BLaER1 (cell line): Measurements from ENCODE around the gene RNF25.

Source experiments
- H3K27ac ChIP-seq: shearing (Covaris generic); formaldehyde crosslinking; 2 replicates; pipeline ENCODE4 v1.8.1; 2022
- H3K27me3 ChIP-seq: shearing (Covaris generic); formaldehyde crosslinking; 2 replicates; pipeline ENCODE4 v1.8.1; 2022
- H3K36me3 ChIP-seq: shearing (Covaris generic); formaldehyde crosslinking; 2 replicates; pipeline ENCODE4 v1.8.1; 2022
- H3K4me1 ChIP-seq: shearing (Covaris generic); formaldehyde crosslinking; 2 replicates; pipeline ENCODE4 v1.8.1; 2022
- H3K4me2 ChIP-seq: shearing (Covaris generic); formaldehyde crosslinking; 2 replicates; pipeline ENCODE4 v1.8.1; 2022
- H3K4me3 ChIP-seq: shearing (Covaris generic); formaldehyde crosslinking; 2 replicates; pipeline ENCODE4 v1.8.1; 2022
- H3K9ac ChIP-seq: shearing (Covaris generic); formaldehyde crosslinking; 2 replicates; pipeline ENCODE4 v1.8.1; 2022
- H3K9me3 ChIP-seq: shearing (Covaris generic); formaldehyde crosslinking; 2 replicates; pipeline ENCODE4 v1.8.1; 2022
- H4K20me1 ChIP-seq: shearing (Covaris generic); formaldehyde crosslinking; 2 replicates; pipeline ENCODE4 v1.8.1; 2022
- Cebpa-rat ChIP-seq: shearing (Covaris generic); IDR thresholded peaks from 2 replicates; pipeline ENCODE4 v1.8.1; 2022

Gene RNF25

GRCh38 chr2:218671654-218672566 lies at the start of gene RNF25, which contains the start of gene STK36:
TSS of gene RNF25 (minus strand) at chr2:218672002. CDS start at chr2:218671970, 32 bp downstream.
TSS of gene STK36 (plus strand) at chr2:218672086. CDS start at chr2:218672830, 744 bp downstream.
- H3K27me3 ChIP-seq, result no peaks in the 10 kb centered on the region
- H4K20me1 ChIP-seq, result no peaks in the 10 kb centered on the region
- H3K36me3 ChIP-seq, result peaks cover 24% of the 10 kb centered on the region
- no peak for TF ChIP-seq Cebpa-rat
- H3K9ac ChIP-seq, result peak within 1 kb of the TSS; percentile 82
- peak within 1 kb of the TSS; percentile 93 for H3K4me3 ChIP-seq
- H3K4me2 ChIP-seq, result peak within 1 kb of the TSS; percentile 98
- H3K4me1 ChIP-seq, result peaks cover 18% of the 10 kb centered on the region
- H3K9me3 ChIP-seq, result no peaks in the 10 kb centered on the region
- H3K27ac ChIP-seq, result peak within 1 kb of the TSS; percentile 76

- H3K4me1 ChIP-seq, result peaks cover 27% of the 10 kb centered on the region; the same call in 1 of the 2 replicates
- H3K9me3 ChIP-seq, result peaks cover 23% of the 10 kb centered on the region
- no peak overlapping the region for H3K9ac ChIP-seq
- H3K27me3 ChIP-seq, result no peaks in the 10 kb centered on the region
- H3K4me3 ChIP-seq, result no peak overlapping the region
- TF ChIP-seq Cebpa-rat, result no peak
- H3K27ac ChIP-seq, result no peak overlapping the region
- H3K36me3 ChIP-seq, result peaks cover 65% of the 10 kb centered on the region
- no peak overlapping the region for H3K4me2 ChIP-seq
- peaks cover 60% of the 10 kb centered on the region for H4K20me1 ChIP-seq
Measured at GRCh38 chr2:218721488-218721887, 49.7 kb upstream of the RNF25 start.

GRCh38 chr2:218720048-218721041 lies 48.5 kb upstream of the RNF25 start:
- Histone ChIP-seq H3K36me3 (peaks cover 65% of the 10 kb centered on the region), H3K9me3 (peaks cover 12% of the 10 kb centered on the region), H3K9ac (no peak overlapping the region), H3K27ac (no peak overlapping the region), H3K4me2 (no peak overlapping the region), H3K4me3 (no peak overlapping the region), H3K27me3 (no peaks in the 10 kb centered on the region), H4K20me1 (peaks cover 65% of the 10 kb centered on the region), H3K4me1 (peaks cover 27% of the 10 kb centered on the region; the same call in 1 of the 2 replicates)
- no peak for TF ChIP-seq Cebpa-rat

GRCh38 chr2:218719457-218719856 lies 47.7 kb upstream of the RNF25 start:
- H3K27me3 ChIP-seq, result no peaks in the 10 kb centered on the region
- H3K4me3 ChIP-seq, result no peak overlapping the region
- H3K27ac ChIP-seq, result no peak overlapping the region
- H3K4me2 ChIP-seq, result no peak overlapping the region
- peaks cover 68% of the 10 kb centered on the region for H4K20me1 ChIP-seq
- TF ChIP-seq Cebpa-rat, result no peak
- peaks cover 60% of the 10 kb centered on the region for H3K36me3 ChIP-seq
- peaks cover 27% of the 10 kb centered on the region; the same call in 1 of the 2 replicates for H3K4me1 ChIP-seq
- 0 out of 2 replicates have a peak, but pooled peaks cover 3% of the 10 kb centered on the region for H3K9me3 ChIP-seq
- H3K9ac ChIP-seq, result no peak overlapping the region

GRCh38 chr2:218718058-218718457 lies 46.3 kb upstream of the RNF25 start:
- Histone ChIP-seq H3K36me3 (peaks cover 60% of the 10 kb centered on the region), H4K20me1 (peaks cover 72% of the 10 kb centered on the region), H3K4me2 (no peak overlapping the region), H3K27me3 (no peaks in the 10 kb centered on the region), H3K9ac (no peak overlapping the region), H3K4me3 (no peak overlapping the region), H3K27ac (no peak overlapping the region), H3K9me3 (no peaks in the 10 kb centered on the region), H3K4me1 (peaks cover 32% of the 10 kb centered on the region)
- TF ChIP-seq Cebpa-rat, result no peak

GRCh38 chr2:218717262-218717661 lies 45.5 kb upstream of the RNF25 start:
- no peak overlapping the region for H3K9ac ChIP-seq

GRCh38 chr2:218716070-218716469 lies 44.3 kb upstream of the RNF25 start:
- Histone ChIP-seq H3K9me3 (no peaks in the 10 kb centered on the region), H3K4me1 (peaks cover 47% of the 10 kb centered on the region), H3K4me2 (no peak overlapping the region), H4K20me1 (peaks cover 56% of the 10 kb centered on the region), H3K4me3 (no peak overlapping the region), H3K36me3 (peaks cover 57% of the 10 kb centered on the region), H3K9ac (no peak overlapping the region), H3K27ac (no peak overlapping the region), H3K27me3 (no peaks in the 10 kb centered on the region)
- TF ChIP-seq Cebpa-rat, result no peak

More at GRCh38 chr2:218717262-218717661, 45.5 kb upstream of the RNF25 start:
- Histone ChIP-seq H3K27ac (no peak overlapping the region), H3K4me1 (peaks cover 38% of the 10 kb centered on the region), H3K9me3 (no peaks in the 10 kb centered on the region), H3K4me2 (no peak overlapping the region), H4K20me1 (peaks cover 68% of the 10 kb centered on the region), H3K27me3 (no peaks in the 10 kb centered on the region), H3K36me3 (peaks cover 60% of the 10 kb centered on the region), H3K4me3 (no peak overlapping the region)
- no peak for TF ChIP-seq Cebpa-rat

GRCh38 chr2:218713922-218714321 lies 42.1 kb upstream of the RNF25 start:
- Histone ChIP-seq H3K9ac (no peak overlapping the region), H3K36me3 (peaks cover 36% of the 10 kb centered on the region), H3K4me2 (no peak overlapping the region), H4K20me1 (peaks cover 35% of the 10 kb centered on the region), H3K4me1 (peaks cover 34% of the 10 kb centered on the region), H3K27me3 (no peaks in the 10 kb centered on the region), H3K27ac (no peak overlapping the region), H3K4me3 (no peak overlapping the region), H3K9me3 (no peaks in the 10 kb centered on the region)
- no peak for TF ChIP-seq Cebpa-rat

- Histone ChIP-seq H3K4me2 (peak overlapping the region; percentile 82), H3K4me1 (peaks cover 21% of the 10 kb centered on the region), H3K27me3 (no peaks in the 10 kb centered on the region), H3K4me3 (peak overlapping the region; percentile 99), H4K20me1 (peaks cover 23% of the 10 kb centered on the region; the same call in 1 of the 2 replicates), H3K36me3 (peaks cover 14% of the 10 kb centered on the region), H3K9ac (peak overlapping the region; percentile 92), H3K27ac (peak overlapping the region; percentile 86), H3K9me3 (no peaks in the 10 kb centered on the region)
- TF ChIP-seq Cebpa-rat, result no peak
Measured at GRCh38 chr2:218711550-218711929, 39.7 kb upstream of the RNF25 start.
